Measurements from ENCODE around the gene CDCA8. TPM values are rescaled to one million over a fixed set of nuclear protein-coding genes. Genes with fewer than 3 reads are reported as not detected.

CDCA8 gene
- total and polyA plus RNA-seq, 2 experiments from 2014 or later: 31.6 to 37.9 TPM

- H3K27me3 Mint-ChIP-seq (ENCODE audit: insufficient read depth, low read depth, poor library complexity): peaks cover 14% of the 10 kb centered on the region
- no peak overlapping the region for H3K27ac Mint-ChIP-seq
- no peak overlapping the region for H2AFZ ChIP-seq
- no peaks in the 10 kb centered on the region for H3K79me2 ChIP-seq (replicated peaks; ENCODE audit: insufficient read depth)
- H3F3A ChIP-seq (replicated peaks; ENCODE audit: low read depth): no peaks in the 10 kb centered on the region
- no peak overlapping the region for H3K4me2 ChIP-seq
- peaks cover 25% of the 10 kb centered on the region for H3K4me1 Mint-ChIP-seq
- H3K27ac ChIP-seq (ENCODE audit: low read depth): no peak overlapping the region
- H4K20me1 ChIP-seq (replicated peaks; ENCODE audit: insufficient read depth): no peaks in the 10 kb centered on the region
- H3K36me3 Mint-ChIP-seq (ENCODE audit: low read depth): no peaks in the 10 kb centered on the region
- no peaks in the 10 kb centered on the region for H3K36me3 ChIP-seq (ENCODE audit: insufficient read depth)
- no peak for TF ChIP-seq POLR2AphosphoS5 (IDR thresholded peaks at IDR 0.05; ENCODE audit: low read depth)
- H3K27me3 ChIP-seq (ENCODE audit: insufficient read depth): no peaks in the 10 kb centered on the region
- H3K9me2 ChIP-seq (ENCODE audit: insufficient read depth): no peaks in the 10 kb centered on the region
- H3K4me3 Mint-ChIP-seq: no peak overlapping the region
- peaks cover 12% of the 10 kb centered on the region; the same call in 1 of the 2 replicates for H3K4me1 ChIP-seq (ENCODE audit: insufficient read depth)
- DNase-seq (ENCODE audit: low spot score) (no peak), ATAC-seq (no peak)
- H3K9me3 Mint-ChIP-seq: no peaks in the 10 kb centered on the region
- no peak overlapping the region for H3K4me3 ChIP-seq
Observed at GRCh38 chr1:37658486-37658885, 33.8 kb upstream of the CDCA8 start.

DNA sequence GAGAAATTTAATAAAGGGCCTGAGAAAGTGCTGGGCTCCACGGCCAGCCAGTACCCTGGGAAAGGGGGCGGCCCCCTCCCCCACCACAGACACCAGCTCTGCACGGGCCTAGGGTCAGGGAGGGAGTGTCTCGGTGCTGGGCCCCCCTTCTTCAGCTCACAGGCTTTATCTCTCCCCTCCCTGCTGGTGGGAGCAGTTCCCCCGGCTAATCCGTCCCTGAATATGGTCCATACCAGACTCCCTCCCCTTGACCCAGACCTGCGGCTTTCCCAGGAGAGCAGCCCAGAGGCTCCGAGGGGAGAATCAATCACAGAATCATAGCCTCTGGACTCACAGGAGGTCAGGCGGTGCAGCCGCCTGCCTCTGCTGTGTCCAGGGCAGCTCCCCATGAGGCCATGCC, 31.7 kb upstream of the CDCA8 start:
- H3K9me3 Mint-ChIP-seq: no peaks in the 10 kb centered on the region
- Histone ChIP-seq H3F3A (replicated peaks; ENCODE audit: low read depth) (no peaks in the 10 kb centered on the region), H4K20me1 (replicated peaks; ENCODE audit: insufficient read depth) (no peaks in the 10 kb centered on the region), H3K4me2 (peak overlapping the region; percentile 66), H3K4me3 (peak overlapping the region; percentile 23; the same call in 1 of the 2 replicates), H3K27me3 (ENCODE audit: insufficient read depth) (no peaks in the 10 kb centered on the region), H3K79me2 (replicated peaks; ENCODE audit: insufficient read depth) (no peaks in the 10 kb centered on the region), H2AFZ (peak overlapping the region; percentile 97), H3K9me2 (ENCODE audit: insufficient read depth) (no peaks in the 10 kb centered on the region), H3K27ac (ENCODE audit: low read depth) (no peak overlapping the region), H3K4me1 (ENCODE audit: insufficient read depth) (peaks cover 12% of the 10 kb centered on the region; the same call in 1 of the 2 replicates), H3K36me3 (ENCODE audit: insufficient read depth) (no peaks in the 10 kb centered on the region)
- H3K4me1 Mint-ChIP-seq: peaks cover 28% of the 10 kb centered on the region
- peak; percentile 63 for ATAC-seq
- no peaks in the 10 kb centered on the region for H3K36me3 Mint-ChIP-seq (ENCODE audit: low read depth)
- peaks cover 19% of the 10 kb centered on the region for H3K27me3 Mint-ChIP-seq (ENCODE audit: insufficient read depth, low read depth, poor library complexity)
- peak; percentile 36 for DNase-seq (ENCODE audit: low spot score)
- no peak for TF ChIP-seq NANOG (IDR thresholded peaks at IDR 0.05; ENCODE audit: borderline replicate concordance)
- no peak for TF ChIP-seq CREB1 (CRISPR knock-in tag; IDR thresholded peaks at IDR 0.05; ENCODE audit: low read depth)
- no peak for TF ChIP-seq EZH2phosphoT487 (IDR thresholded peaks at IDR 0.05; ENCODE audit: unreplicated experiment)
- TF ChIP-seq, protein P1, sequence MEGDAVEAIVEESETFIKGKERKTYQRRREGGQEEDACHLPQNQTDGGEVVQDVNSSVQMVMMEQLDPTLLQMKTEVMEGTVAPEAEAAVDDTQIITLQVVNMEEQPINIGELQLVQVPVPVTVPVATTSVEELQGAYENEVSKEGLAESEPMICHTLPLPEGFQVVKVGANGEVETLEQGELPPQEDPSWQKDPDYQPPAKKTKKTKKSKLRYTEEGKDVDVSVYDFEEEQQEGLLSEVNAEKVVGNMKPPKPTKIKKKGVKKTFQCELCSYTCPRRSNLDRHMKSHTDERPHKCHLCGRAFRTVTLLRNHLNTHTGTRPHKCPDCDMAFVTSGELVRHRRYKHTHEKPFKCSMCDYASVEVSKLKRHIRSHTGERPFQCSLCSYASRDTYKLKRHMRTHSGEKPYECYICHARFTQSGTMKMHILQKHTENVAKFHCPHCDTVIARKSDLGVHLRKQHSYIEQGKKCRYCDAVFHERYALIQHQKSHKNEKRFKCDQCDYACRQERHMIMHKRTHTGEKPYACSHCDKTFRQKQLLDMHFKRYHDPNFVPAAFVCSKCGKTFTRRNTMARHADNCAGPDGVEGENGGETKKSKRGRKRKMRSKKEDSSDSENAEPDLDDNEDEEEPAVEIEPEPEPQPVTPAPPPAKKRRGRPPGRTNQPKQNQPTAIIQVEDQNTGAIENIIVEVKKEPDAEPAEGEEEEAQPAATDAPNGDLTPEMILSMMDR (conservative IDR thresholded peaks at IDR 0.05; ENCODE audit: low read depth in 2 of 2): no peak
- TF ChIP-seq EZH2 (IDR thresholded peaks at IDR 0.05; ENCODE audit: low read depth, unreplicated experiment): no peak
- no peak for TF ChIP-seq JUNB (IDR thresholded peaks at IDR 0.05; ENCODE audit: unreplicated experiment)
- TF ChIP-seq, protein P2, sequence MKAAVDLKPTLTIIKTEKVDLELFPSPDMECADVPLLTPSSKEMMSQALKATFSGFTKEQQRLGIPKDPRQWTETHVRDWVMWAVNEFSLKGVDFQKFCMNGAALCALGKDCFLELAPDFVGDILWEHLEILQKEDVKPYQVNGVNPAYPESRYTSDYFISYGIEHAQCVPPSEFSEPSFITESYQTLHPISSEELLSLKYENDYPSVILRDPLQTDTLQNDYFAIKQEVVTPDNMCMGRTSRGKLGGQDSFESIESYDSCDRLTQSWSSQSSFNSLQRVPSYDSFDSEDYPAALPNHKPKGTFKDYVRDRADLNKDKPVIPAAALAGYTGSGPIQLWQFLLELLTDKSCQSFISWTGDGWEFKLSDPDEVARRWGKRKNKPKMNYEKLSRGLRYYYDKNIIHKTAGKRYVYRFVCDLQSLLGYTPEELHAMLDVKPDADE (IDR thresholded peaks at IDR 0.05): no peak
- no peak for TF ChIP-seq STAT1 (IDR thresholded peaks at IDR 0.05; ENCODE audit: unreplicated experiment)
- no peak for TF ChIP-seq ZNF462 (CRISPR knock-in tag; IDR thresholded peaks at IDR 0.05)
- TF ChIP-seq ZNF114 (CRISPR knock-in tag; IDR thresholded peaks at IDR 0.05): no peak
- peak overlapping the region; percentile 55; the same call in 2 of the 3 replicates for H3K4me3 Mint-ChIP-seq
- no peak overlapping the region for H3K27ac Mint-ChIP-seq
